Stimulated activated CD8-positive, alpha-beta memory T cell treated with anti-CD3 and anti-CD28 coated beads, Interleukin-4, amount 100 ng/mL, for 1 hour (primary cell): ENCODE measurements around the gene CLCN2.

Experiments used
- DNase-seq, 2 donors: peaks; one replicate each; pipeline ENCODE4 v3.0.0-alpha.2; 2020; ENCODE audit warnings: low read depth in 2 of 2, low spot score in 1 of 2

CLCN2 gene

GRCh38 chr3:184361932-184362667, 695 bp upstream of the CLCN2 start:
- peak in 1 of 2 donors; percentile 9 for DNase-seq

GRCh38 chr3:184360929-184361531, 375 bp downstream of the CLCN2 start:
- no peak for DNase-seq

- DNase-seq = no peak
Measured at GRCh38 chr3:184360070-184360928, 1.1 kb downstream of the CLCN2 start.

- DNase-seq = no peak
Measured at GRCh38 chr3:184359610-184360009, 1.8 kb downstream of the CLCN2 start.

GRCh38 chr3:184358921-184359350, 2.5 kb downstream of the CLCN2 start:
- DNase-seq = no peak

- no peak for DNase-seq
Measured at GRCh38 chr3:184358124-184358767, 3.2 kb downstream of the CLCN2 start.

- DNase-seq = no peak
Measured at GRCh38 chr3:184357248-184358123, 3.9 kb downstream of the CLCN2 start.

- no peak for DNase-seq
Measured at GRCh38 chr3:184355261-184356040, 6.0 kb downstream of the CLCN2 start.

GRCh38 chr3:184354754-184355153, 6.7 kb downstream of the CLCN2 start:
- no peak for DNase-seq

GRCh38 chr3:184354121-184354728, 7.2 kb downstream of the CLCN2 start:
- DNase-seq = peak in 1 of 2 donors; percentile 51

- DNase-seq = no peak
Measured at GRCh38 chr3:184353546-184353941, 7.9 kb downstream of the CLCN2 start.

GRCh38 chr3:184352897-184353545, 8.4 kb downstream of the CLCN2 start:
- DNase-seq = no peak

- DNase-seq = no peak
Measured at GRCh38 chr3:184352149-184352785, 9.1 kb downstream of the CLCN2 start.

GRCh38 chr3:184351511-184352148, 9.8 kb downstream of the CLCN2 start:
- no peak for DNase-seq

- no peak for DNase-seq
Measured at GRCh38 chr3:184350618-184351017, 10.8 kb downstream of the CLCN2 start.

- DNase-seq = no peak
Measured at GRCh38 chr3:184349563-184350470, 11.6 kb downstream of the CLCN2 start.

- DNase-seq = no peak
Measured at GRCh38 chr3:184348057-184348382, 13.4 kb downstream of the CLCN2 start.
